RCC 7860 (cell line): ENCODE measurements around the gene CMTM2.

Source experiments
- DNase-seq: peaks from one replicate; pipeline ENCODE4 v3.0.0-alpha.2; 2015; ENCODE audit warnings: low spot score
- FAIRE-seq: peaks from 2 replicates; lab custom pipeline; 2012; peaks lifted over from hg19 to GRCh38; lab: Jason Lieb, UNC

Gene CMTM2, protein sequence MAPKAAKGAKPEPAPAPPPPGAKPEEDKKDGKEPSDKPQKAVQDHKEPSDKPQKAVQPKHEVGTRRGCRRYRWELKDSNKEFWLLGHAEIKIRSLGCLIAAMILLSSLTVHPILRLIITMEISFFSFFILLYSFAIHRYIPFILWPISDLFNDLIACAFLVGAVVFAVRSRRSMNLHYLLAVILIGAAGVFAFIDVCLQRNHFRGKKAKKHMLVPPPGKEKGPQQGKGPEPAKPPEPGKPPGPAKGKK

DNA sequence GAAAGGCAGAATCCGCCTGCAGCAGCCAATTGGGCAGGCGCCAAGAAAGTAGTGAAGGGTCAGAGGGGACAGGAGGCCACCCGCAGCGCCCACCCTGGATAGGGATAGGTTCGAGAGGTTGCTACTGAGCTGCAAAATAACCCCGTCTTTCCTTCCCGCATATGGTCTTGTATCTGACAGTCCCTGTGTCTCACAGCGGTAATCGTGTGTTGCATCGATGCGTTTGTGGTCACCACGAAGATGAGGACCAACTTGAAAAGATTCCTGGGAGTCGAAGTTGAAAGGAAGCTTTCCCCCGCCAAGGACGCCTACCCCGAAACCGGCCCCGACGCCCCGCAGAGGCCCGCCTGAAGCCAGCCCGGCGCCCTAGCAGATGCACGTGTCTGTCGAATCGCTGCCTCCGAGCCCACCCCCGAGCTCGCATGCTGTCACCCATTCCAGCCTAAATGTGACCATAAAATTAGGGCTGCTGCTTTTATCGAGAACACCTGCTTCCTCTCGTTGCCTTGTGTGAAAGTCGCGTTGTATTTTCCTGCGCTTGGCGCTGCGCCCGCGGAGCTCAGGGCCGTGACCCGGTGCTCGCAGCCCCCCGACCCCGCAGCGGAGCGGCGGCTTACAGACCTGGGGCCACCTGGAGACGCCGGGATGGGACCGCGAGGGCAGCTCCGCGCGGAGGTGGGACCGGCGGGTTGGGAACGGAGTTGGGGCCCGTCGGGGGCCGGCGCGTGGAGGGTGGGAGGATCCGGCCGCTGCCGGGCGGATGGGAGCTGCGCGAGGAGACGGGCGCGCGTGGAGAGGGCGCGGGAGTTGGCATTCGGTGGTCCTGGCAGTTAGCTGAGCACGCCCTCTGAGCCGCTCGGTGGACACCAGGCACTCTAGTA, at the start of gene CMTM2:
Gene CMTM2, plus strand, starts transcription at position 813 of the 881 bp plus-strand sequence. CDS start 145 bp downstream, outside the sequence.
- DNase-seq (no peak), FAIRE-seq (no peak)

GRCh38 chr16:66529475-66529874, 49.8 kb upstream of the CMTM2 start:
- FAIRE-seq: no peak
- no peak for DNase-seq

- DNase-seq (no peak), FAIRE-seq (no peak)
These were observed 44.9 kb upstream of the CMTM2 start for GRCh38 chr16:66534376-66534799.

DNA sequence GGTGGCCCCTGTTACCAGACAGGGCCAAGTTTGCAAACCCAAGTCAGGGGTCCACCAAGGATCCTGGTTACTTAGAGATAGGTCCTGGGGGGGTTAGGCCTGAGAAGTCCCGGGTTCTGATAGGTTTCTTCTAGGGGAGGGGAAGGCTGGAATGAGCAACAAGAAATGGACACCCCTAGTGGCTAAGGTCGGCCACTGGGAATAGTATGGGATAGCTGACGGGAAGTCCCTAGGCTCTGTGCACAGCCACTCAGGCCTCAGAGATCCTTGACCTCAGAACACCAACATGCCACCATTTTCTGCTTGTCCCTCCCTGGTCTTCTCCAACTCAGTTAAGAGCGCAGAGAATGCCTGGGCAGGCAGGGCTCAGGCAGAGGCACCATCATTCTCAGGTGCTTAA, 42.7 kb upstream of the CMTM2 start:
- DNase-seq (no peak), FAIRE-seq (no peak)

GRCh38 chr16:66537236-66537635, 42.0 kb upstream of the CMTM2 start:
- DNase-seq (no peak), FAIRE-seq (no peak)

- DNase-seq (peak; percentile 31), FAIRE-seq (no peak)
These were observed 40.4 kb upstream of the CMTM2 start for GRCh38 chr16:66538910-66539309.

DNA sequence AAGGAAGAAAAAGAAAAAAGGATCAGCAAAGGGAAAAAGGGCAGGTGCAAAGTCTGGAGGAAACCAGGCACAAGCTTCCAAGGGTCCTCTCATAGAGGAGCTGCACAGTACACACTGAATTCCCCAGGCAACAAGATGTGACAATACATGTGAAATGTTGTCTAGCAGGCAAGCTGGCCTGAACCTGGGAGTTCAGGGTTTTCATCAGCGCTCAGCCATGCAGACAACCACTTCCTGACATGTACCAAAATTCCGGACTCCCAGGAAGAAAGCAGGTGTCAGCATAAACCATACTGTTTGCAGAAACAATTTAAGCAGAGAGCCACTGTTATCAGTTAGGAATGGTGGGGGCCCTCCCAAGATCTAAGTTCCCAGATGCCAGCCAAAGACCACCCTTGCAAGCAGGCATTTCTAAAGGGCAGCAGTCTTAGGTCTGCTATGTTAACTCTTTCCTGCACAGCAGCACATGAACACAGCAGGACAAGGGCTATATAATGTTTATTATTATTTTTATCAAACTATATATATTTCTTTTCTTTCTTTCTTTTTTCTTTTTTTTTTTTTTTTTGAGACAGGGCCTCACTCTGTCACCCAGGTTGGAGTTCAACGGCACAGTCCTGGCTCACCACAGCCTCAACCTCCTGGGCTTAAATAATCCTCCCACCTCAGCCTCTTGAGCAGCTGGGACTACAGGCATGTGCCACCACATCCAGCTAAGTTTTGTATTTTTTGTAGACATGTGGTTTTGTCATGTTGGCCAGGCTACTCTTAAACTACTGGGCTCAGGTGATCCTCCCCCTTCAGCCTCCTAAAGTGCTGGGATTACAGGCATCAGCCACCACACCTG, 39.4 kb upstream of the CMTM2 start:
- DNase-seq (peak; percentile 88), FAIRE-seq (peak; percentile 84)

- DNase-seq: no peak
- FAIRE-seq: no peak
These were observed 37.6 kb upstream of the CMTM2 start for GRCh38 chr16:66541388-66542355.

DNA sequence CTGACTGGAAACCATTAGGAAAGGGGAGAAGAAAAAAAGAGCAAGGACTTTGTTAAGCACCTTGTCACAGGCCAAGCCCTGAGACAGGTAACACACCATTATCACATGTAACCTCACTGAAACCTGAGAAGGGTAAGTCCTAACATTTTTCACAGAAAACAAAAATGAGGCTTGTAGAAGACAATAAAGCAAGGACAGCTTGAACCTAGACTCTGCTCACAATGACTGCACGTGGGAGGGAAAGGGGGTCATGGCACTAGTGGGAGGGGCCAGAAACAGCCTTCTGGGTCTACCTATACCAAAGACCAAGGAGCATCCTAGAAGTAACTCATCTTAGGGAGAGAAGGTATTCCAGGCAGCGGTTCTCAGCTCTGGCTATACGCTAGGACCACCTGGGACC, 36.9 kb upstream of the CMTM2 start:
- no peak for DNase-seq
- no peak for FAIRE-seq

DNA sequence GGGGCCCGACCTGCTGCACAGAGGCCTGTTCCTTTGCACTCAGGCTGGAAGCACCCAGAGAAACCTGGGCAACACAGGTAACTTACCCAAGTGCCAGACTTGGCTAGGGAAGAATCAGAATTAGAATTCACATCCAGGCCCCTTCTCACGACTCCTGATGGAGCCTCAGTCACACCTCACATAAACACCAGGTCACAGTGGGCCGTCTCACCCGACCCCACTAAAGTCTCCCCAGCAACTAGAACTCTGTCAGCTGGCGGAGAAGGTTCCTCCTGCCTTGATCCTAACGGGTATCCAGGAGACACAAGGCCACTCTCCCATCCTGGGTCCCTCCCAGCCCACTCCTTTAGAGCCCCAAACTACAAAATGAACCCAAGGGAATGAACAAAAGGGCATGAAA, 35.7 kb upstream of the CMTM2 start:
- FAIRE-seq: no peak
- no peak for DNase-seq

DNA sequence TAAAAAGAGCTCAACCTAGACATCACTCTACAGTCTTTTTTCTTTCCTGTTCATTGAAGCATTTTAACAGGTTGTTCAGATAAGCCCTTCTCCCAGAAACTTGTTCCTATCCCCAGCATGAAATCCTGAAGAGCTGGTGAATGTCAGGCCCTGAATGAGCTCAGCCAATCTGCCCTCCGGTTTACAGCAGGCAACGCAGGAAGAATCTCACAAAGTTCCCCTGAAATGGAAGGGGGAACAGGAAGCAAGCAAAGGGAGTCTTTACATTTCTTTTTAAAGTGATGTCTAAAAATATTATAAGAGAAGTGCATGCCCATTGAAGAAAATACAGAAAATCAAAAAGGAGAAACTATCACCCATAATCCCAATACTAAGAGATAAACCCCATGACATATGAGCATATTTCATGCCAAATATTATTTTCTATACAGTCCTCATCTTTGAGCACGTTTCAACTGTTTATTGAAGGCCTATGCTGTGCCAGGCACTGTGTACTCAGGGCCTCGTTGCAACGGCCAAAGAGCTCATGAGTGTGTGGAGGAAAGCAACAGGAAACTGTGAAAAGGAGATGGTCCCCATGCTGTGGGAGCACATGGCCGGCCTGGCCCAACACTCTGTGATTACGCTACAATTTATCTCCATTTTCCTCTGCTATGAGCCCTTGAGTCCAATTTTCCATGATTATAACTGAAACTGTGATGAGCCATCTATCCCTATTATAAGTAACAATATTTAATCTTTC, 35.1 kb upstream of the CMTM2 start:
- no peak for DNase-seq
- FAIRE-seq: no peak

GRCh38 chr16:66547101-66547989, 31.9 kb upstream of the CMTM2 start:
- DNase-seq (no peak), FAIRE-seq (no peak)

GRCh38 chr16:66548068-66548467, 31.2 kb upstream of the CMTM2 start:
- no peak for DNase-seq
- no peak for FAIRE-seq

DNA sequence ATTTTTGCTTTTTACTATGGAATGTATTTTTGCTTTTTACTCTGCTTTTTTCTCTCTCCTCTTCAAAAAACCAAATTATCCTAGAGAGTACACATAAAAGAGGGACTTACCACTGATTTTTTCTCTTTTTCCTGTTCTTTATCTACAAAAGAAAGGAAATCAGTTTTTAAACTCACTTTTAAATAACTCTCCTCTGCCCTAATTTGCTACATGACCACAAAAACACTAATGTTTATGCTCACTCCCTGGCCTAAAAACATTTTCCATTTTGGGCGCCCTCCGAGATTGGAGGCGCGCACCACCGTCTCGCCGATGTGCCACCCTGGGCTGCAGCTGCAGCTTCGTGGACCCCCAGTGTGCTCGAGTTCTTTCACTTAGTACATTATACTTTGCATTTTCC, 30.4 kb upstream of the CMTM2 start:
- FAIRE-seq: no peak
- DNase-seq: no peak

- FAIRE-seq: no peak
These were observed 29.8 kb upstream of the CMTM2 start, which contains the start of gene TK2 for GRCh38 chr16:66549284-66550131. Gene TK2 (minus strand): TSS chr16:66550122. CDS start chr16:66550061, 61 bp downstream.

DNA sequence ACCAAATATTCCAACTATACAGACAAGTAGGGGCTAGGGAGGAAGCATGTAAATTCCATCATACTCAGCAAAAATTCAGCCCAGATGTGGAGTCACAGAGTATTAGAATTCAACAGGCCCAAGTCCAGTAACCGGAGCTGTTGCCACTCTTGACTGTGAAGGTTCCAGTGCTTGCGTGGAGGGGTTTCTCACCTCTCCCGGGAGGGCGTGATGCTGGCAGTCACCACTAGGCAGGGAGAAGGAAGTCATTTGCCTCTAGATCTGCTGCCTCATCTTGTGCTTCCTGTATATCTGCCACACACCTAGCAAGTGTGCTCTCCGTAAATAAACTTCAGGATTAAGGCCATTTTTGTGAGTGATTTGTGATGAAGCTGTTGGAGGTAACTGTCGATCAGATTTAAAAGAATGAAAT, 27.9 kb upstream of the CMTM2 start:
- DNase-seq (peak; percentile 56), FAIRE-seq (no peak)

More at GRCh38 chr16:66549284-66550131, 29.8 kb upstream of the CMTM2 start, which contains the start of gene TK2:
- DNase-seq: peak; percentile 24

DNA sequence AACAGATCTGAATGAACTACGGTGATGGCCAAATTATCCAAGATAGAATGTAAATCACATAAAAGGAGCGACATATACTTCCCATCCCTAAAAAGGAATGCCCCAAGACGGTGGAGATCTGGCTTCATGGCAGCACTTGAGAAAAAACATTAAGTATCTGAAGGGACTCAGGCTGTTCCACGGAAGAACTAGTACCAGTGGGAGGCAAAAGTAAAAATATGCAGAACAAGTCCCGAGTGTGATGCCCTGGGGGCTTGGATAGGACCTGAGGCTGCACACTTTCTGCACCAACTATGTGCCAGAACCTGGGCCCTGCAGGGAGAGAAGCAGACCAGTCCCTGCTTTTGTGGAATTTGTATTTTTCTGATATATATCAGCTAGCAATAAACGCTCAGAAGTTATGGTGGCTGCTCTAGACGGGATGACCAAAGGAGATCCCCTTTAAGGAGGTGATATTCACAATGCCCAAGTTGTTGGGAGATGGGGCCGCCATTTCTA, 27.4 kb upstream of the CMTM2 start:
- no peak for FAIRE-seq

More for the DNA sequence above, 27.4 kb upstream of the CMTM2 start:
- no peak for DNase-seq
